GM19468 (cell line): ENCODE results near the gene STAC2.
"Not testable (repeated sequence)": the region's sequence is repeated elsewhere in the genome, so short reads cannot be mapped to it uniquely, and the experiment has no call there.

Source experiments
- ATAC-seq: cut with Tn5 transposase; IDR thresholded peaks from one replicate; pipeline ENCODE4 v1.9.1; 2021; ENCODE audit warnings: mild to moderate bottlenecking, moderate library complexity, moderate number of reproducible peaks; ENCODE audit not compliant: unreplicated experiment; ENCODE audit errors: extremely low read depth

Gene STAC2

DNA sequence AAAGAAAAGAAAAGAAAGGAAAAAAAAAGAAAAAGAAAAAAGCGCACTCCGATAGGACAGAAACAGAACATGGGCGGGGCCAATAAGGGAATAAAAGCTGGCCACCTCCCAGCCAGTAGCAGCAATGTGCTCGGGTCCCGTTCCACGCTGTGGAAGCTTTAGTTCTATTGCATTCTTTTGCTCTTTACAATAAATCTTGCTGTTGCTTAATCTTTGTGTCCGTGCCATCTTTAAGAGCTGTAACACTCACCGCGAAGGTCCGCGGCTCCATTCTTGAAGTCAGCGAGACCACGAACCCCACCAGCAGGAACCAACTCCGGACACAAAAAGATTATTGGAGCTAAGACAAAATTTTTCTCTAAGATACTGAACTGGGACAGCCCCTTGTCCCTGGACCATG, 56.6 kb downstream of the STAC2 start:
- ATAC-seq, result no peak

DNA sequence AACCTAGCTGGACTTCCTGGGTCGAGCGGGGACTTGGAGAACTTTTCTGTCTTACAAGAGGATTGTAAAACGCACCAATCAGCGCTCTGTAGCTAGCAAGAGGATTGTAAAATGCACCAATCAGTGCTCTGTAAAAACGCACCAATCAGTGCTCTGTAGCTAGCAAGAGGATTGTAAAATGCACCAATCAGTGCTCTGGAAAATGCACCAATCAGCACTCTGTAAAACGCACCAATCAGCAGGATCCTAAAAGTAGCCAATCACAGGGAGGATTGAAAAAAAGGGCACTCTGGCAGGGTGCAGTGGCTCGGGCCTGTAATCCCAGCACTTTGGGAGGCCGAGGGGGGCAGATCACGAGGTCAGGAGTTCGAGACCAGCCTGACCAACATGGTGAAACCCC, 57.2 kb downstream of the STAC2 start:
- ATAC-seq, result not testable (repeated sequence)

DNA sequence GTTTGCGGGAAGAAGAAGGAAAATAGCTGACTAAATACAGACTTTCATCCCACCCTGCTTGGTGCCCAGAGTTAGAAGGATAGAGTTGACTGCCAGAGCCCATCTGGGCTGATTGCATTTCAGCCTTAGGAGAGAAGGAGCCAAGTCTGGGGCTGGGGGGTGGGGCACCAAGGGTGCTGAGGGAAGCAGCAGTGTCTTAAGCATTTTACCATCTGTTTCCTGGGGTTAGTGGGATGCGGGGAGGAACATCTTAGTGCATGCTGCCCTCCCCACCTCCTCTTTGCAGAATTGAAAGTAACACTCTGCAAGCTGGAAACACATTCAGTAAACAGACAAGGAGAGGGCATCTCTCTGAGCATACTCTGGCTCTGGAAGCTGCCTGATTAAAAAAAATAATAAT, 58.3 kb downstream of the STAC2 start:
- ATAC-seq, result no peak

DNA sequence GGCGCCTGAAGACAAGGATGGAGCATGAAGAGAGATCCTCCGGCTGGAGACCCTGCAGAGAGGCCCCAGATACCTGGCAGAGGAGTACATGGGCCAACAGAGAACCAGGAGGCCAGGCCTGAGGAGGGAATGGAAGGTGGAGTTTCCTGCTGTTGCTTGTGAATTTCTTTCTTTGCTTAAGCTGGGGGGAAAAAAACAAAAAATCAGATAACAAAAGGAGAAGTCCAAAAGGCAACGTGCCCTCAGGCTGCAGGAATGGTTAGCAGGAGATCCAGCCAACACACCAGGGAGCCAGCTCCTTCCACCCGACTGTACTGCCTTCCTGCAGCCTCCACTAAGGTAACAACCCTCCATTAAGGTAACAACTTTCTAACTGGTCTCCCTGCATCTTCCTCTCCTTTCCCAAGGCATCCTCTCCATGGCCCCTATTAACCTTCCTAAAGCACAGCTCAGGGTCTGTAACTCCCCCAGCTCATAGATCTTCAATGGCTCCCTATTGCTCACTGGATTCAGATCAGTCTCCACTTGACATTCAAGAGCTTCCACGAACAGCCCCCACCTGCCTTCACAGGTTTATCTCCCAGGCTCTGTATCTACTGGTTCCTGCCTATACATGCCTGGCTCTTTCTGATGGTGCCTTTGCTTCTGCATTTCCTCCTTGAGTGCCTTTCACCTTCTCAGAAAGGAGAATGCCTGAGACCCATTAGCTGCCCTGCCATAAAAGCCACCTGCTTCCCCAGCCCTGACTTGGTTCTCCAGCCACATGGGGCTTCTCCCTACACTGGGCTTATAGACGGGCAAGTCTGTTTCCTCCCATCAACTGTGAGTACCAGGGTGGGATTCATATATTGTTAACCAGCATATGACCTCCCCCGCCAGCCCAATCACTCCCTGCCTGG, 59.1 kb downstream of the STAC2 start:
- no peak for ATAC-seq

DNA sequence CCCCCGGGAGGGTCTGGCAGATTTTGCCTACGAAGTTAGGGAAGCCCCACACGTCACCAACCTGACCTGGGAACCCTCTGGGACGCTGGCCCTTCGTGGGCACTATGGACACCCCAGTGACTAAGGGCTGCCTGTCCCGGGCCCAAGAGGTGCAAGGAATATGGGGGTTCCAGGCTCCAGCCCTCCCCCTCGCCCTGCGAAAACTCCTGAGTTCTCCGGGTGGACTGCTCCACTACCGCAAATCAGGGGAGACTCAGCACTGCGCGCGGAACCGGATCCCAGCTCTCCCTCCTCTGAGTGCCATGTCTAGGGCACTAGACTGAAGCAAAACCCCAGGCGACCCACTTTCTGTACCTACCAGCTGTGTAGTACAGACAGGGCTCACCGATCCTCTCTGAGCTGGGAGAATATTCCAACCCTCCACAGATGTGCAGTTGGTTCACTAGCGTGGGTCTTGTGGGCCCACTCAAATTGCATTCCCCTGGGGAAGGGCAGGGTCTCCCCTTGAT, 59.9 kb downstream of the STAC2 start, which contains the start of gene ARL5C:
Gene ARL5C, minus strand, starts transcription at position 321 of the 509 bp plus-strand sequence. CDS start 401 bp downstream, outside the sequence.
- no peak for ATAC-seq

DNA sequence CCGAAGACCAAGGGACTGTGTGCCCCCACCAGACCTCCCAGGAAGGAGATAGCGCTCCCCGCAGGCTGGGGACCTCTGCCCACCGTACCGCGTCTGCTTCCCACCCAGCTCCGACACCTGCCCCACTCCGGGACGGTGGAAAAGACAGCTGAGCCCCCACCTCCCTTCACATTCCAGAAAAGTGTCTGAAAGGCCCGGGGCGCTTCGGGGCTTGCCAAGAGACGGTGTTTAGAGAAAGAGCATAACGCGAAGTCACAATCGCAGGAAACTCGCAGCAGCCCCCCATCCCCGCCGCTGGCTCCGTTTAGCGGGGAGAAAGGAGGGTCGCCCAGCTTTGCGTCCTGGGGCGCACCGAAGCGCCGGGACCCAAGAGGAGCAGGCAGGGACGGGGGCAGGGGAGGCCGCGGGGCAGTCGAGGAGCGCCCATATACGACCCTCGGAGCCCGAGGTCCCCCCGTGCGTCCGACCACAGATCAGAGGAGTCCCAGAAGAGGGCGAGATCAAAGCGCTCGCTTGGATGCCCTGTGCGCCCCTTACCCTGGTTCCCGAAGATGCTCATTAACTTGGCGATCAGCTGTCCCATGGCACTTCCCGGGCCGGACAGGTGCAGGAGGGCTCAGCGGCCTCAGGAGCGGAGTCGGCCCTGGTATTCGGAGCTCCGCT, 60.4 kb downstream of the STAC2 start:
- ATAC-seq, result no peak

DNA sequence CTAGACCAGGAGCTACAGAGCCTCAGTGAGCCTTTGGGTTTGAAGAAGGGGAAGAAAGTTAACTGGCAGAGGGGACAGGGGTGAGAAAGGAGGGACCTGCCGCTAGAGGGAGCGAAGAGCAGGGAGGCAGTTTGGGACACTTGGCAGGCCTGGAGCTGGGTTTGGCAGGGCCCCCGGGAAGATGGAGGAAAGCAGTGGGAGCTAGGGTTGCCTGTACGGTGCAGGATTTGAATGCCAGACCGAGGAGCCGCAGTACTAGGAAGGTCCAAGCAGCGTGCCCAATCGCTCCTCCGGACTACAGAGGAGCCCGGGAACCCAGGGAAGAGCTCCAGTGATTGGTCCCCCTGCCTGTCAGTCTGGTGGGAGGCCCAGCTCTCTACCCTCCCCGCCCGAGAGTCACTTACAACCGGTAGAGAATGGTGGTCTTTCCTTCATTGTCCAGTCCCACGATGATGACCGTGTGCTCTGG, 61.0 kb downstream of the STAC2 start:
- no peak for ATAC-seq

DNA sequence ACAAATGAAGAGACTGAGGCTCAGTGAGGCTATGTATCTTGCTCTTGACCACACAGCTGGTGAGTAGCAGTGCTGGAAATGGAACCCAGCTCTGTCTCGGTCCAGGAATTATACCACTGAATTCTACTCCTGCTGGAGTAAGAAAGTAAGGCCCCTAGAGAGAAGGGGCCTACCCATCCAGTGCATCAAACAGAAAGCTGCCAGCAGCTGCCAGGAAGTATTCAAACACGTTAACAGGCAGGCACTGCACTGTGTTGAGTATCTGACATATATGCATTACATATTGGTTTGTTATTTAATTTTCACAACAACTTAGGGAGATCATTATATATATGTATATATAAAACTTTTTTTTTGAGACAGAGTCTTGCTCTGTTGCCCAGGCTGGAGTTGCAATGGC, 63.8 kb downstream of the STAC2 start:
- no peak for ATAC-seq
